ENCODE measurements around the gene DDN.

Gene DDN

GRCh38 chr12:48956279-48957140 is 42.7 kb downstream of the DDN start:
- peak; percentile 93 for DNase-seq (ENCODE audit: low read depth)
- no peak for TF ChIP-seq CTCF (conservative IDR thresholded peaks at IDR 0.05; ENCODE audit: low read length)

GRCh38 chr12:48954841-48955501 is 44.2 kb downstream of the DDN start:
- no peak overlapping the region for H3K4me3 ChIP-seq (ENCODE audit: low read length)
- TF ChIP-seq CTCF (conservative IDR thresholded peaks at IDR 0.05; ENCODE audit: low read length), result no peak
- no peak for DNase-seq (ENCODE audit: low read depth)

More at GRCh38 chr12:48956279-48957140, 42.7 kb downstream of the DDN start:
- peak overlapping the region; percentile 94 for H3K4me3 ChIP-seq (ENCODE audit: low read length)

- no peak for DNase-seq (ENCODE audit: low read depth)
- no peak for TF ChIP-seq CTCF (conservative IDR thresholded peaks at IDR 0.05; ENCODE audit: low read length)
- no peak overlapping the region for H3K4me3 ChIP-seq (ENCODE audit: low read length)
These were observed 45.1 kb downstream of the DDN start for GRCh38 chr12:48954061-48954460.

- no peak for DNase-seq (ENCODE audit: low read depth)
- no peak for TF ChIP-seq CTCF (conservative IDR thresholded peaks at IDR 0.05; ENCODE audit: low read length)
- H3K4me3 ChIP-seq (ENCODE audit: low read length), result no peak overlapping the region
These were observed 46.5 kb downstream of the DDN start for GRCh38 chr12:48952691-48953090.

- no peak overlapping the region for H3K4me3 ChIP-seq (ENCODE audit: low read length)
- TF ChIP-seq CTCF (conservative IDR thresholded peaks at IDR 0.05; ENCODE audit: low read length), result no peak
- no peak for DNase-seq (ENCODE audit: low read depth)
These were observed 51.4 kb downstream of the DDN start for GRCh38 chr12:48947727-48948126.

- no peak overlapping the region for H3K4me3 ChIP-seq (ENCODE audit: low read length)
- TF ChIP-seq CTCF (conservative IDR thresholded peaks at IDR 0.05; ENCODE audit: low read length), result no peak
- no peak for DNase-seq (ENCODE audit: low read depth)
These were observed 52.2 kb downstream of the DDN start for GRCh38 chr12:48946943-48947342.

- H3K4me3 ChIP-seq (ENCODE audit: low read length), result no peak overlapping the region
- DNase-seq (ENCODE audit: low read depth), result no peak
- no peak for TF ChIP-seq CTCF (conservative IDR thresholded peaks at IDR 0.05; ENCODE audit: low read length)
These were observed 53.0 kb downstream of the DDN start for GRCh38 chr12:48946205-48946604.

Measured in AG10803 (cell line).